HL-60 (cell line): Measurements from ENCODE around the gene FBLL1.
"Not testable (repeated sequence)": the region's sequence is repeated elsewhere in the genome, so short reads cannot be mapped to it uniquely, and the experiment has no call there.

Experiments
- DNase-seq, 2 experiments: peaks; one replicate each; pipeline ENCODE4 v3.0.0-alpha.2; 2010 to 2020; ENCODE audit warnings: low read depth in 1 of 2, low spot score in 1 of 2
- H3K27ac ChIP-seq: fragments of 250-450 bp; sonication (Bioruptor Pico); replicated peaks from 2 replicates; pipeline ENCODE4 v1.5.1; 2020; ENCODE audit warnings: mild to moderate bottlenecking, moderate library complexity
- H3K27me3 ChIP-seq: fragments of 250-450 bp; sonication (Bioruptor Pico); 2 replicates; pipeline ENCODE4 v1.5.1; 2021; ENCODE audit warnings: mild to moderate bottlenecking, moderate library complexity; ENCODE audit not compliant: insufficient read depth, poor library complexity, severe bottlenecking
- H3K4me3 ChIP-seq: replicated peaks from 2 replicates; pipeline ENCODE4 v1.5.1; 2011; ENCODE audit warnings: mild to moderate bottlenecking, control low read depth, low read length; ENCODE audit not compliant: insufficient read depth
- CTCF ChIP-seq: IDR thresholded peaks from one replicate; pipeline ENCODE4 v1.5.1; 2011; ENCODE audit warnings: low read length, control low read depth, inconsistent platforms; ENCODE audit not compliant: insufficient read depth
- GABPA ChIP-seq: IDR thresholded peaks from 2 replicates; pipeline ENCODE4 v1.6.1; 2012; ENCODE audit warnings: low read depth
- POLR2AphosphoS5 ChIP-seq: IDR thresholded peaks from 2 replicates; pipeline ENCODE4 v1.6.1; 2012; ENCODE audit warnings: low read depth
- SPI1 ChIP-seq: IDR thresholded peaks from 2 replicates; pipeline ENCODE4 v1.6.1; 2012; ENCODE audit warnings: low read depth, mild to moderate bottlenecking, borderline replicate concordance
- TF ChIP-seq, protein P1 (sequence below): IDR thresholded peaks from 2 replicates; pipeline ENCODE4 v1.6.1; 2012; ENCODE audit warnings: low read depth; ENCODE audit not compliant: insufficient replicate concordance

FBLL1 gene

GRCh38 chr5:168570490-168571328 lies 41.6 kb downstream of the FBLL1 start:
- Histone ChIP-seq H3K27ac (no peak overlapping the region), H3K4me3 (no peak overlapping the region), H3K27me3 (no peaks in the 10 kb centered on the region)
- no peak for DNase-seq
- TF ChIP-seq POLR2AphosphoS5, result no peak
- no peak for TF ChIP-seq CTCF
- no peak for TF ChIP-seq GABPA
- peak; percentile 24; the same call in 1 of the 2 replicates for TF ChIP-seq SPI1
- TF ChIP-seq, protein P1, sequence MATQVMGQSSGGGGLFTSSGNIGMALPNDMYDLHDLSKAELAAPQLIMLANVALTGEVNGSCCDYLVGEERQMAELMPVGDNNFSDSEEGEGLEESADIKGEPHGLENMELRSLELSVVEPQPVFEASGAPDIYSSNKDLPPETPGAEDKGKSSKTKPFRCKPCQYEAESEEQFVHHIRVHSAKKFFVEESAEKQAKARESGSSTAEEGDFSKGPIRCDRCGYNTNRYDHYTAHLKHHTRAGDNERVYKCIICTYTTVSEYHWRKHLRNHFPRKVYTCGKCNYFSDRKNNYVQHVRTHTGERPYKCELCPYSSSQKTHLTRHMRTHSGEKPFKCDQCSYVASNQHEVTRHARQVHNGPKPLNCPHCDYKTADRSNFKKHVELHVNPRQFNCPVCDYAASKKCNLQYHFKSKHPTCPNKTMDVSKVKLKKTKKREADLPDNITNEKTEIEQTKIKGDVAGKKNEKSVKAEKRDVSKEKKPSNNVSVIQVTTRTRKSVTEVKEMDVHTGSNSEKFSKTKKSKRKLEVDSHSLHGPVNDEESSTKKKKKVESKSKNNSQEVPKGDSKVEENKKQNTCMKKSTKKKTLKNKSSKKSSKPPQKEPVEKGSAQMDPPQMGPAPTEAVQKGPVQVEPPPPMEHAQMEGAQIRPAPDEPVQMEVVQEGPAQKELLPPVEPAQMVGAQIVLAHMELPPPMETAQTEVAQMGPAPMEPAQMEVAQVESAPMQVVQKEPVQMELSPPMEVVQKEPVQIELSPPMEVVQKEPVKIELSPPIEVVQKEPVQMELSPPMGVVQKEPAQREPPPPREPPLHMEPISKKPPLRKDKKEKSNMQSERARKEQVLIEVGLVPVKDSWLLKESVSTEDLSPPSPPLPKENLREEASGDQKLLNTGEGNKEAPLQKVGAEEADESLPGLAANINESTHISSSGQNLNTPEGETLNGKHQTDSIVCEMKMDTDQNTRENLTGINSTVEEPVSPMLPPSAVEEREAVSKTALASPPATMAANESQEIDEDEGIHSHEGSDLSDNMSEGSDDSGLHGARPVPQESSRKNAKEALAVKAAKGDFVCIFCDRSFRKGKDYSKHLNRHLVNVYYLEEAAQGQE, result no peak

GRCh38 chr5:168573663-168574062 lies 44.6 kb downstream of the FBLL1 start:
- not testable (repeated sequence) for H3K4me3 ChIP-seq, H3K27ac ChIP-seq, DNase-seq, H3K27me3 ChIP-seq

- not testable (repeated sequence) for DNase-seq, H3K27me3 ChIP-seq, H3K27ac ChIP-seq, H3K4me3 ChIP-seq
Observed at GRCh38 chr5:168574156-168574555, 45.1 kb downstream of the FBLL1 start.

GRCh38 chr5:168575391-168576372 lies 46.6 kb downstream of the FBLL1 start:
- no peaks in the 10 kb centered on the region for H3K27me3 ChIP-seq
- TF ChIP-seq, protein P1, result no peak
- no peak for TF ChIP-seq GABPA
- no peak for TF ChIP-seq SPI1
- TF ChIP-seq POLR2AphosphoS5, result no peak
- TF ChIP-seq CTCF, result no peak
- H3K4me3 ChIP-seq, result no peak overlapping the region
- H3K27ac ChIP-seq, result no peak overlapping the region
- DNase-seq, result no peak
